ENCODE measurements around the gene SNRPA. TPM values are rescaled to one million over a fixed set of nuclear protein-coding genes. Genes with fewer than 3 reads are reported as not detected.

The SNRPA gene
- total RNA-seq, 1 experiment from 2014 or later: 225 TPM

- H3K4ac ChIP-seq (ENCODE audit: low read depth, low read length): no peak overlapping the region
Observed at GRCh38 chr19:40785526-40785925, 34.5 kb downstream of the SNRPA start.

More at GRCh38 chr19:40785526-40785925, 34.5 kb downstream of the SNRPA start:
- Histone ChIP-seq H3K27ac (ENCODE audit: insufficient read length, low read depth, low read length) (no peak overlapping the region), H4K5ac (ENCODE audit: insufficient read length, low read depth, low read length) (no peak overlapping the region), H3K14ac (ENCODE audit: insufficient read depth, low read length) (no peak overlapping the region), H3K56ac (ENCODE audit: insufficient read length, low read depth, low read length) (no peak overlapping the region), H3K79me2 (ENCODE audit: insufficient read depth, low read length) (no peaks in the 10 kb centered on the region), H3K4me2 (ENCODE audit: insufficient read depth, insufficient read length, low read length) (no peak overlapping the region), H2AK5ac (ENCODE audit: insufficient read length, low read length) (no peak overlapping the region), H3K27me3 (ENCODE audit: insufficient read depth, low read length) (no peaks in the 10 kb centered on the region), H2BK5ac (ENCODE audit: insufficient read length, low read length) (no peak overlapping the region), H3K9ac (ENCODE audit: extremely low read depth, insufficient read length, low read length) (no peak overlapping the region), H2BK20ac (ENCODE audit: low read depth, low read length, poor library complexity, severe bottlenecking) (no peak overlapping the region), H3K9me3 (ENCODE audit: control insufficient read depth, low read depth, low read length) (no peaks in the 10 kb centered on the region), H4K8ac (replicated peaks; ENCODE audit: insufficient read length, low read depth, low read length) (no peak overlapping the region), H3K23ac (ENCODE audit: insufficient read length, low read depth, low read length) (no peak overlapping the region), H4K91ac (ENCODE audit: insufficient read length, low read depth, low read length) (no peak overlapping the region), H3T11ph (ENCODE audit: low read length) (no peak overlapping the region), H3K79me1 (ENCODE audit: insufficient read depth, low read depth, low read length, poor library complexity, severe bottlenecking) (no peaks in the 10 kb centered on the region), H2BK15ac (ENCODE audit: low read depth, low read length) (no peak overlapping the region), H3K18ac (ENCODE audit: insufficient read length, low read depth, low read length) (no peak overlapping the region), H4K20me1 (ENCODE audit: control insufficient read depth, insufficient read depth, insufficient read length) (no peaks in the 10 kb centered on the region), H3K4me1 (ENCODE audit: insufficient read depth, low read length) (no peaks in the 10 kb centered on the region), H2BK120ac (ENCODE audit: low read depth, low read length, poor library complexity, severe bottlenecking) (no peak overlapping the region), H3K23me2 (ENCODE audit: insufficient read length, low read depth, low read length, poor library complexity, severe bottlenecking) (no peaks in the 10 kb centered on the region), H2AFZ (ENCODE audit: low read length) (no peak overlapping the region), H2BK12ac (ENCODE audit: insufficient read length, low read depth, low read length) (no peak overlapping the region)
- DNase-seq: no peak
- peaks cover 6 to 23% (median 14%) of the 10 kb centered on the region in 3 experiments; a peak in 6 of 7 replicates for H3K36me3 Mint-ChIP-seq (ENCODE audit: insufficient read depth in 1 of 3, low read depth in 3 of 3)
- H3K4me3 Mint-ChIP-seq: no peak overlapping the region
- WGBS (ENCODE audit: extremely low coverage, insufficient read length, low lambda C conversion rate): no CpG with 5 or more reads among the region's 1 CpG
- peak overlapping the region in 1 of 3 experiments; percentile 57; a peak in 3 of 7 replicates for H3K27ac Mint-ChIP-seq
- no peak for TF ChIP-seq CTCF (conservative IDR thresholded peaks at IDR 0.05)
- peaks cover 4 to 6% of the 10 kb centered on the region in 2 experiments; a peak in 2 of 4 replicates for H3K4me1 Mint-ChIP-seq
- no peaks in the 10 kb centered on the region for H3K9me3 Mint-ChIP-seq
- no peaks in the 10 kb centered on the region for H3K27me3 Mint-ChIP-seq (ENCODE audit: low read depth)
